Measurements from ENCODE around the gene CDH15. TPM values are rescaled to one million over a fixed set of nuclear protein-coding genes. Genes with fewer than 3 reads are reported as not detected.

CDH15 gene
- polyA plus RNA-seq, 2 of the 4 experiments (the other 2 are of a cell fraction), result 0.05 to 0.08 TPM

- H3K27ac ChIP-seq, result no peak overlapping the region
- H3K4me3 ChIP-seq, result no peak overlapping the region
- H3K9me3 ChIP-seq, result no peaks in the 10 kb centered on the region
- ChIA-PET POLR2A (interaction anchor here (0.5 kb wide), 1 partner anchor 8 kb away, joined by 3 read pairs; no protein-coding TSS in a partner anchor), CTCF (no interaction called here)
- 96% methylated on average over 21 of the region's 25 CpGs for WGBS (ENCODE audit: missing lambda C conversion rate)
- no peak; a peak in 2 of 6 replicates for ATAC-seq
- no peak overlapping the region for H3K4me2 ChIP-seq
- no peaks in the 10 kb centered on the region for H3K4me1 ChIP-seq
- no peak for DNase-seq (ENCODE audit: low read depth in 1 of 2, low spot score in 1 of 2)
- TF ChIP-seq FOSB (CRISPR knock-in tag; IDR thresholded peaks at IDR 0.05) (no peak), HEYL (CRISPR knock-in tag; IDR thresholded peaks at IDR 0.05) (no peak), CBX2 (IDR thresholded peaks at IDR 0.05; ENCODE audit: borderline replicate concordance, low read depth) (no peak), SMC3 (IDR thresholded peaks at IDR 0.05) (no peak), HOXB5 (CRISPR knock-in tag; IDR thresholded peaks at IDR 0.05) (no peak), NPAS2 (CRISPR knock-in tag; IDR thresholded peaks at IDR 0.05; ENCODE audit: borderline replicate concordance) (no peak)
- no peak for FAIRE-seq
Measured at GRCh38 chr16:89145406-89146161, 26.0 kb upstream of the CDH15 start.

GRCh38 chr16:89146211-89147005 is 25.1 kb upstream of the CDH15 start:
- 93% methylated on average over 21 of the region's 21 CpGs for WGBS (ENCODE audit: missing lambda C conversion rate)
- no peak overlapping the region for H3K4me3 ChIP-seq

GRCh38 chr16:89147085-89147817 is 24.3 kb upstream of the CDH15 start:
- POLR2A ChIA-PET, result no interaction called here
- 87% methylated on average over 8 of the region's 11 CpGs for WGBS (ENCODE audit: missing lambda C conversion rate)
- H3K4me1 ChIP-seq, result no peaks in the 10 kb centered on the region
- H3K4me3 ChIP-seq, result no peak overlapping the region
- ATAC-seq, result no peak
- no peak for FAIRE-seq
- CTCF ChIA-PET, result no interaction called here
- no peak for DNase-seq (ENCODE audit: low read depth in 1 of 2, low spot score in 1 of 2)
- H3K9me3 ChIP-seq, result no peaks in the 10 kb centered on the region
- H3K27ac ChIP-seq, result no peak overlapping the region
- H3K4me2 ChIP-seq, result no peak overlapping the region
- no peak for TF ChIP-seq JUNB (IDR thresholded peaks at IDR 0.05)
- no peak for TF ChIP-seq ZSCAN20 (CRISPR knock-in tag; IDR thresholded peaks at IDR 0.05)
- no peak for TF ChIP-seq TP53 (CRISPR knock-in tag; IDR thresholded peaks at IDR 0.05)
- no peak for TF ChIP-seq KDM5A (IDR thresholded peaks at IDR 0.05)
- TF ChIP-seq, protein P1, sequence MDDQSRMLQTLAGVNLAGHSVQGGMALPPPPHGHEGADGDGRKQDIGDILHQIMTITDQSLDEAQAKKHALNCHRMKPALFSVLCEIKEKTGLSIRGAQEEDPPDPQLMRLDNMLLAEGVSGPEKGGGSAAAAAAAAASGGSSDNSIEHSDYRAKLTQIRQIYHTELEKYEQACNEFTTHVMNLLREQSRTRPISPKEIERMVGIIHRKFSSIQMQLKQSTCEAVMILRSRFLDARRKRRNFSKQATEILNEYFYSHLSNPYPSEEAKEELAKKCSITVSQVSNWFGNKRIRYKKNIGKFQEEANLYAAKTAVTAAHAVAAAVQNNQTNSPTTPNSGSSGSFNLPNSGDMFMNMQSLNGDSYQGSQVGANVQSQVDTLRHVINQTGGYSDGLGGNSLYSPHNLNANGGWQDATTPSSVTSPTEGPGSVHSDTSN (IDR thresholded peaks at IDR 0.05), result no peak
- no peak for TF ChIP-seq MAZ (IDR thresholded peaks at IDR 0.05; ENCODE audit: borderline replicate concordance, low read depth, low read length)
- TF ChIP-seq ELK1 (IDR thresholded peaks at IDR 0.05; ENCODE audit: low read depth, low read length), result no peak
- TF ChIP-seq FOSB (CRISPR knock-in tag; IDR thresholded peaks at IDR 0.05), result no peak
- no peak for TF ChIP-seq CBX2 (IDR thresholded peaks at IDR 0.05; ENCODE audit: borderline replicate concordance, low read depth)
- TF ChIP-seq, protein P2, sequence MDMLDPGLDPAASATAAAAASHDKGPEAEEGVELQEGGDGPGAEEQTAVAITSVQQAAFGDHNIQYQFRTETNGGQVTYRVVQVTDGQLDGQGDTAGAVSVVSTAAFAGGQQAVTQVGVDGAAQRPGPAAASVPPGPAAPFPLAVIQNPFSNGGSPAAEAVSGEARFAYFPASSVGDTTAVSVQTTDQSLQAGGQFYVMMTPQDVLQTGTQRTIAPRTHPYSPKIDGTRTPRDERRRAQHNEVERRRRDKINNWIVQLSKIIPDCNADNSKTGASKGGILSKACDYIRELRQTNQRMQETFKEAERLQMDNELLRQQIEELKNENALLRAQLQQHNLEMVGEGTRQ (IDR thresholded peaks at IDR 0.05), result no peak
- no peak for TF ChIP-seq EHMT2 (IDR thresholded peaks at IDR 0.05; ENCODE audit: low read depth)
- TF ChIP-seq, protein P3, sequence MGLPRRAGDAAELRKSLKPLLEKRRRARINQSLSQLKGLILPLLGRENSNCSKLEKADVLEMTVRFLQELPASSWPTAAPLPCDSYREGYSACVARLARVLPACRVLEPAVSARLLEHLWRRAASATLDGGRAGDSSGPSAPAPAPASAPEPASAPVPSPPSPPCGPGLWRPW (IDR thresholded peaks at IDR 0.05), result no peak
- no peak for TF ChIP-seq RAD21 (conservative IDR thresholded peaks at IDR 0.05 in 1 of 2, IDR thresholded peaks at IDR 0.05 in 1 of 2)
- no peak for TF ChIP-seq RNF2 (IDR thresholded peaks at IDR 0.05; ENCODE audit: borderline replicate concordance, low read depth)

More at GRCh38 chr16:89146211-89147005, 25.1 kb upstream of the CDH15 start:
- Histone ChIP-seq H3K4me1 (no peaks in the 10 kb centered on the region), H3K27ac (no peak overlapping the region), H3K4me2 (no peak overlapping the region), H3K9me3 (no peaks in the 10 kb centered on the region)
- TF ChIP-seq ESRRA (IDR thresholded peaks at IDR 0.05; ENCODE audit: borderline replicate concordance, low read length), result no peak
- TF ChIP-seq, protein P1 (IDR thresholded peaks at IDR 0.05), result no peak
- no peak for TF ChIP-seq KDM5A (IDR thresholded peaks at IDR 0.05)
- TF ChIP-seq TFCP2L1 (CRISPR knock-in tag; IDR thresholded peaks at IDR 0.05), result no peak
- TF ChIP-seq GATA3 (IDR thresholded peaks at IDR 0.05; ENCODE audit: borderline replicate concordance), result no peak
- TF ChIP-seq RCOR1 (IDR thresholded peaks at IDR 0.05; ENCODE audit: low read depth, low read length), result no peak
- TF ChIP-seq, protein P2 (IDR thresholded peaks at IDR 0.05), result no peak
- TF ChIP-seq NPAS2 (CRISPR knock-in tag; IDR thresholded peaks at IDR 0.05; ENCODE audit: borderline replicate concordance), result no peak
- no peak for TF ChIP-seq NR3C1 (IDR thresholded peaks at IDR 0.05)
- no peak for TF ChIP-seq HOXB13 (CRISPR knock-in tag; IDR thresholded peaks at IDR 0.05; ENCODE audit: low read depth)
- ChIA-PET POLR2A (no interaction called here), CTCF (no interaction called here)
- ATAC-seq (no peak), DNase-seq (ENCODE audit: low read depth in 1 of 2, low spot score in 1 of 2) (no peak), FAIRE-seq (no peak)

Data from A549 (cell line).